GM13976 (cell line): ENCODE measurements around the gene GNG2.

Experiments
- DNase-seq: peaks from one replicate; pipeline ENCODE4 v3.0.0; 2012; ENCODE audit warnings: low spot score
- CTCF ChIP-seq: IDR thresholded peaks from 2 replicates; pipeline ENCODE4 v1.5.1; 2012; ENCODE audit warnings: borderline replicate concordance, mild to moderate bottlenecking; ENCODE audit not compliant: insufficient read depth; ENCODE audit errors: extremely low read depth, missing control alignments, control extremely low read depth
- in situ Hi-C: fragments of 300-500 bp; cut with MboI; formaldehyde crosslinking; loops from one replicate; pipeline ENCODE4 v1.12.0; 2022; ENCODE audit warnings: low sequenced_read_pairs, mixed read lengths, inconsistent platforms; ENCODE audit not compliant: unreplicated experiment

GNG2 gene

GRCh38 chr14:51999084-51999483 is 138.7 kb downstream of the GNG2 start:
- in situ Hi-C loops, result no loop called here
- DNase-seq, result no peak
- TF ChIP-seq CTCF, result no peak

- TF ChIP-seq CTCF, result no peak
- DNase-seq, result no peak
- in situ Hi-C loops, result no loop called here
These were observed 139.7 kb downstream of the GNG2 start for GRCh38 chr14:52000019-52000582.

- no peak for DNase-seq
- in situ Hi-C loops, result no loop called here
- TF ChIP-seq CTCF, result no peak
These were observed 140.3 kb downstream of the GNG2 start for GRCh38 chr14:52000696-52001095.

GRCh38 chr14:52002542-52002941 is 142.1 kb downstream of the GNG2 start:
- in situ Hi-C loops, result no loop called here
- TF ChIP-seq CTCF, result no peak
- DNase-seq, result no peak

- DNase-seq, result no peak
- in situ Hi-C loops, result no loop called here
- no peak for TF ChIP-seq CTCF
These were observed 142.9 kb downstream of the GNG2 start for GRCh38 chr14:52003324-52003723.

GRCh38 chr14:52005625-52006024 is 145.2 kb downstream of the GNG2 start:
- TF ChIP-seq CTCF, result no peak
- DNase-seq, result no peak
- in situ Hi-C loops, result no loop called here

GRCh38 chr14:52006361-52006760 is 145.9 kb downstream of the GNG2 start:
- in situ Hi-C loops, result no loop called here
- no peak for TF ChIP-seq CTCF
- no peak for DNase-seq
